Urinary bladder (tissue), 4 donors: ENCODE measurements around the gene ATP10A. TPM values are rescaled to one million over a fixed set of nuclear protein-coding genes. Genes with fewer than 3 reads are reported as not detected.

Experiments
- DNase-seq: peaks from one replicate; pipeline ENCODE4 v3.0.0-alpha.2; 2015; ENCODE audit errors: extremely low spot score
- H3K27ac ChIP-seq: one replicate; pipeline ENCODE4 v1.5.1; 2013; ENCODE audit warnings: low read depth, mild to moderate bottlenecking, moderate library complexity
- H3K36me3 ChIP-seq: one replicate; pipeline ENCODE4 v1.6.1; 2013; ENCODE audit warnings: mild to moderate bottlenecking, moderate library complexity; ENCODE audit not compliant: insufficient read depth
- H3K4me1 ChIP-seq: one replicate; pipeline ENCODE4 v1.6.1; 2013; ENCODE audit warnings: mild to moderate bottlenecking, moderate library complexity; ENCODE audit not compliant: insufficient read depth
- H3K4me3 ChIP-seq: one replicate; pipeline ENCODE4 v1.5.1; 2013; ENCODE audit warnings: low read depth, low read length
- WGBS: extraction: QIAGEN DNeasy Blood & Tissue Kit; methylation state at CpG from one replicate; pipeline ENCODE4 v1.1.7; 2013; 5-methylcytosine and 5-hydroxymethylcytosine counted together
- polyA plus RNA-seq: library from polyadenylated mRNA; stranded (reverse); fragments of 200-250 nt; gene quantifications from one replicate; pipeline ENCODE4 v1.2.3, GENCODE V29; 2013
- total RNA-seq: library from RNA; depleted of rRNA; stranded (reverse); fragments of >200 nt; gene quantifications from one replicate; pipeline ENCODE4 v1.2.3, GENCODE V29; 2014
- donor health status: healthy with polysubstance abuse.
- donor health status: healthy.

Gene ATP10A
- total and polyA plus RNA-seq, 2 donors, result 5.0 to 7.8 TPM

- no peaks in the 10 kb centered on the region for H3K36me3 ChIP-seq
- no peak overlapping the region for H3K4me3 ChIP-seq
- WGBS, result 87% methylated on average over 7 of the region's 7 CpGs
- DNase-seq, result no peak
- H3K4me1 ChIP-seq, result no peaks in the 10 kb centered on the region
- H3K27ac ChIP-seq, result no peak overlapping the region
Measured at GRCh38 chr15:25796395-25796794, 66.7 kb downstream of the ATP10A start.

DNA sequence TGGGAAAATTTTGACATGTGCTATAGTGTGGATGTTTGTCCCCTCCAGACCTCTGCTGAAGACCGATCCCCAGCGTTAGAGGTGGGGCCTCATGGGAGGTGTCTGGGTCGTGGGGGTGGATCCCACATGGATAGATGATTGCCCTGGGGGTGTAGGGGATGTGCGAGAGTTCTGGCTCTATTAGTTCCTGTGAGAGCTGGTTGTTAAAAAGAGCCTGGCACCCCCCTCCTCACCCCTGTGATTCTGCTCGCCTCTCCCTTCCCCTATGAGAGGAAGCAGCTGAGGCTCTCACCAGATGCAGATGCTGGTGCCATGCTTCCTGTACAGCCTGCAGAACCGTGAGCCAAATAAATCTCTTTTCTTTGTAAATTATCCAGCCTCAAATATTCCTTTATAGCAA, 67.4 kb downstream of the ATP10A start:
- Histone ChIP-seq H3K27ac (no peak overlapping the region), H3K4me1 (no peaks in the 10 kb centered on the region), H3K4me3 (no peak overlapping the region), H3K36me3 (no peaks in the 10 kb centered on the region)
- 55% methylated on average over 6 of the region's 6 CpGs for WGBS
- no peak for DNase-seq

DNA sequence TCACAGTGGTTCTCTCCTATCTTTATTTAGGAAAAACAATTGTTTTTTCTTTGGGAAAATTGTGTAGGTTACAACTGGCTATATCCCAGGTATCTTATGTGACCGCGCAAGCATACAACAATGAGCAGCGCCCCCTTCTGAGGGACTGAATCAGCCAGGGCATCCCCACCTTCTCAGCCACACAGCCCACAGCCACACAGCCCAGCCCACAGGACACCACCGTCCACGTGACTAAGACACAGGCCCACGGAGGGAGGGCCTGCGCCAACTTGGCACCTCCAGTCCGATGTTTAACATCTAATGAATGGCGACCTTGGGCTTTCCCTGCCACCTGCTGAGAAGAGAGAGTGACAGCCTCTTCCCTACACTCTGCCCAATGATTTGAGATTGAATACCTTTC, 68.1 kb downstream of the ATP10A start:
- Histone ChIP-seq H3K4me3 (no peak overlapping the region), H3K27ac (no peak overlapping the region), H3K36me3 (no peaks in the 10 kb centered on the region), H3K4me1 (no peaks in the 10 kb centered on the region)
- no peak for DNase-seq
- 94% methylated on average over 9 of the region's 9 CpGs for WGBS

GRCh38 chr15:25793354-25794050, 69.6 kb downstream of the ATP10A start:
- no peak overlapping the region for H3K4me3 ChIP-seq
- 92% methylated on average over 6 of the region's 6 CpGs for WGBS
- H3K4me1 ChIP-seq, result no peaks in the 10 kb centered on the region
- H3K27ac ChIP-seq, result no peak overlapping the region
- H3K36me3 ChIP-seq, result no peaks in the 10 kb centered on the region
- no peak for DNase-seq

- Histone ChIP-seq H3K4me1 (no peaks in the 10 kb centered on the region), H3K27ac (no peak overlapping the region), H3K4me3 (no peak overlapping the region), H3K36me3 (no peaks in the 10 kb centered on the region)
- no peak for DNase-seq
- WGBS, result 73% methylated on average over 3 of the region's 3 CpGs
Measured at GRCh38 chr15:25792128-25792527, 71.0 kb downstream of the ATP10A start.

- WGBS, result 30% methylated on average over 7 of the region's 7 CpGs
- peak; percentile 36 for DNase-seq
- Histone ChIP-seq H3K4me3 (no peak overlapping the region), H3K36me3 (no peaks in the 10 kb centered on the region), H3K27ac (no peak overlapping the region), H3K4me1 (no peaks in the 10 kb centered on the region)
Measured at GRCh38 chr15:25790000-25790660, 73.0 kb downstream of the ATP10A start.

DNA sequence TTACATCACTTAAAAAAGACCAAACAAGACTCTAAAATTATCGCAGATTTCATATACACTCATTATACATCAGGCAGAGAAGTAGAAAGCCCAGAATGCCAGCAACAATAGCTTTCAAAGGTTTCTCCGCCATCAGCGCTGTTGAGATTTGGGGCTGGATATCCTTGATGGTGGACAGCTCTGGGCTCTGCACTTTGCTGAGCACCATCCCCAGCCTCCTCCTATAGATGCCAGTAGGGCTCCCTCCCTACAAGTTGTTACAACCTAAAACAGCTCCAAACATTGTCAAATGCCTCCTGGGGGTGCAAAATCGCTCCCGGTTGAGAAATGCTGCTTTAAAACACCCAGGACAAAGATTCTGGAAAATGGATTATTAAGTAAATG, 73.5 kb downstream of the ATP10A start:
- 51% methylated on average over 5 of the region's 5 CpGs for WGBS
- Histone ChIP-seq H3K4me3 (no peak overlapping the region), H3K27ac (no peak overlapping the region), H3K4me1 (no peaks in the 10 kb centered on the region), H3K36me3 (no peaks in the 10 kb centered on the region)
- DNase-seq, result no peak

DNA sequence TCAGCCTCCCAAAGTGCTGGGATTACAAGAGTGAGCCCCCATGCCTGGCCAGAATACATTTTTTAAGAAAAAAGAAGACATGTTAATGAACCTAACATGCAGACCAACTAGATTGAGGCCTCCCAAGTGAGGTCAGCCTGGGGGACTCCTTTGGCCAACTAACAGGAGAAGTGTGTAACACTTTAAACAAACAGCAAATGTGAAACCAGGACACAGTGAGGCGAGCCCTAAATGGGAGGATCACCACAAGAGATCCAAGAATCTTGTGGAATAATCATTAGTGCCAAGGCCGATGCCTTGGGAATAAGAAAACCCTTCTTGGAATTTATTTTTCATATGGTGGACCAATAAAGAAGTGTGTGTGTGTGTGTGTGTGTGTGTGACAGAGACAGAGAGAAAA, 73.9 kb downstream of the ATP10A start:
- H3K27ac ChIP-seq, result no peak overlapping the region

GRCh38 chr15:25787855-25788520, 75.1 kb downstream of the ATP10A start:
- WGBS, result 53% methylated on average over 13 of the region's 13 CpGs
- no peak overlapping the region for H3K4me3 ChIP-seq
- no peaks in the 10 kb centered on the region for H3K4me1 ChIP-seq
- no peak for DNase-seq
- H3K36me3 ChIP-seq, result no peaks in the 10 kb centered on the region
- no peak overlapping the region for H3K27ac ChIP-seq

More for the DNA sequence above, 73.9 kb downstream of the ATP10A start:
- Histone ChIP-seq H3K4me1 (no peaks in the 10 kb centered on the region), H3K36me3 (no peaks in the 10 kb centered on the region), H3K4me3 (no peak overlapping the region)
- DNase-seq, result no peak
- 30% methylated on average over 2 of the region's 2 CpGs for WGBS

- Histone ChIP-seq H3K4me3 (no peak overlapping the region), H3K36me3 (no peaks in the 10 kb centered on the region), H3K27ac (no peak overlapping the region), H3K4me1 (no peaks in the 10 kb centered on the region)
- 94% methylated on average over 2 of the region's 2 CpGs for WGBS
- DNase-seq, result no peak
Measured at GRCh38 chr15:25787381-25787780, 75.7 kb downstream of the ATP10A start.

DNA sequence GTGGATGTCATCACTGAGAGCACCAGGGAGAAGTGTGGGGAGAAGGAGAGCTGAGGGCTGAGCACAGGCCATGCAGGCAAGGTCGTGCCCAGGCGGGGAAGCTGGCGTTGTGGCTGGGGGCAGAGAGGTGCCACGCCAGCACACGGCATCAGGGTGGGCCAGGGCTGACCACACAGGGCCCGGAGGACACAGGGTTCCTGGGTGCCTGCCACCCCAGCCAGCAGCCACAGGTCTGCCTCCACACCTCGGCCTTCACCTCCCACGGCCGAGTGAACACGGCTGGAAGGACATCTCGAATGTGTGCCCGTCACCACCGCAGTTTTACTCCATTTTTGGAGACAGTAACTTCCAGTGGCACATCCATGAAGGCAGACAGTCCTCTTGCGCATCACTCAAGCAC, 77.1 kb downstream of the ATP10A start:
- WGBS, result 97% methylated on average over 14 of the region's 14 CpGs
- no peaks in the 10 kb centered on the region for H3K36me3 ChIP-seq
- H3K27ac ChIP-seq, result no peak overlapping the region
- no peak overlapping the region for H3K4me3 ChIP-seq
- no peak for DNase-seq
- H3K4me1 ChIP-seq, result no peaks in the 10 kb centered on the region

DNA sequence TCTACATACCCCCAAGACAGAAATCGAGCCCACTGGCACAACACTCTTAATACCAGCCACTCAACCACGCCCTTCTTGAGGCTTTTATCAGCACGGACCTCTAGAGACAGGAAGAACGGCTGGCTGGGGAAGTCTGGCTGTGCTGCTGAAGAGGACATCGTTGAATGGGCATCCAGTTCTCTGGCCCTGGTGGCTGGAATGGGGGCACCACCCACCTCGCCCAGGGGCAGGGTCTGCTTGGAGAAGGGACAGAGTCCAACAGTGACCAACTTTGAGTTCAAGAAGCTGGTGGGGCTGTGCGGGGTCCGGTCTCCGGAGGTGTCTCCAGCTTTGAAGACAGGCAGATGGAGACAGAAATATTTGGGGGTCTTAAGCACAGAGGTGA, 77.5 kb downstream of the ATP10A start:
- Histone ChIP-seq H3K36me3 (no peaks in the 10 kb centered on the region), H3K4me3 (no peak overlapping the region), H3K27ac (no peak overlapping the region), H3K4me1 (no peaks in the 10 kb centered on the region)
- WGBS, result 72% methylated on average over 9 of the region's 9 CpGs
- DNase-seq, result no peak

DNA sequence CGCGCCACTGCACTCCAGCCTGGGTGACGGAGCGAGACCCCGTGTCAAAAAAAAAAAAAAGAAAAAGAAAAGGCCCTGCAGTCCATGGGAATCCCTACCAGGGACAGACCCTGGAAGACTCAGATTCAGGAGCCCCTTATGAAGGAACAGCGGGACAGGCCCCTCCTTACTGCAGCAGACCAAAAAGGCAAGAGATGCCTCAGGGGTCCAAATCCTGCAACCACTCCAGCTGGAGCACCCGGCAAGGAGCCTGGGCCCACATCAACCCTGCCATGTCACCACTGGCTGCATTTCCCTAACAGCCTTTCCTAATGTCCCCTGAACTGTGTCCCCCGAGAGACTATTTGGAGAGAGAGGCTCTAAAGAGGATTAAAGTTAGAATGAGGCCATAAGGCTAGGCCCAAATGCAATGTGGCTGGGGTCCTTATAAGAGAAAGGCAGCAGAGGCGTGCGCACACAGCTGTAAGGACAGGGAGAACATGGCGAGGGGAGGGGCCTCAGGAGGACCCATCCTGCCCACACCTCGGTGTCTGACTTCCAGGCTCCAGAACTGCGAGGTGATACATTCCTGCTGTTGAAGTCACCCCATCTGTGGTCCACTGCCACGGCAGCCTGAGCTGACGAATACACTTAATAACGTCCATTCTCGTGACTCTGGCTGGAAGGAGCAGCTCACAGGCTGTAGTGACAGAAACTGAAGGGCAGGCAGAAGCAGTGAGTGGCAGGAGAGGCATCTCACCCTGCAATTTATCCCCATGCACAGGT, 78.1 kb downstream of the ATP10A start:
- H3K27ac ChIP-seq, result no peak overlapping the region
- whole genome bisulfite sequencing, result 79% methylated on average over 17 of the region's 17 CpGs

More for the DNA sequence above, 78.1 kb downstream of the ATP10A start:
- Histone ChIP-seq H3K36me3 (no peaks in the 10 kb centered on the region), H3K4me1 (no peaks in the 10 kb centered on the region), H3K4me3 (no peak overlapping the region)
- no peak for DNase-seq
